Measurements from ENCODE around the gene GRHL1.

The GRHL1 gene

DNA sequence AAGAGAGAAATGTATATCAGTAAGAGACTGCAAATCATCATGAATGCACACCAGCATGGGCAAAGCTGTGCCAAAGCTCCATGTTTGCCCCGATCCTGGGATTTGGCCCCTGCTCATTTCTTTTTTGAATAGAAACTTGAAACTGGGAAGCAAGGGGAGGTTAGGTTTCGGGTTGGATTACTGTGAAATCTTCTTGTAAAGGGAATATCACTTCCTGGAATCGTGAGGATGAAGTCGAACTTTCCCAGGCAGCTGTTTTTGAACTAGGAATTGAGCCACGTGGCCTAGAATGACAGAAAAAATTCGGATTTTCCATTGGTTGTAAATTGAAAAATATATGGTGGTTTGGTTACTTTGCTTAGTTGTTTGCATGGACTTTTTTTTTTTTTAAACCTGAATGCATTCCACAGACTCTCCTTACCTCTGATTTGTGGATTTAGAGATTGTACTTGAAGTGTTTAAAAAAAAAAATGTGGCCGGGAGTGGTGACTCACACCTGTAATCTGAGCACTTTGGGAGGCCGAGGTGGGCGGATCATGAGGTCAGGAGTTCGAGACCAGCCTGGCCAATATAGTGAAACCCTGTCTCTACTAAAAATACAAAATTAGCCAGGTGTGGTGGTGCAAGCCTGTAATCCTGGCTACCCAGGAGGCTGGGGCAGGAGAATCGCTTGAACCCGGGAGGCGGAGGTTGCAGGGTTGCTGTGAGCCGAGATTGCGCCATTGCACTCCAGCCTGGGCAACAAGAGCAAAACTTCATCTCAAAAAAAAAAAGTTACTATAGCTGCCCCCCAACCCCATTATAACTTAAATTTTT, 32.1 kb downstream of the GRHL1 start:
- no peak overlapping the region for H3K4me3 ChIP-seq (ENCODE audit: low read length)
- DNase-seq (ENCODE audit: low read depth): no peak
- TF ChIP-seq, protein P1, sequence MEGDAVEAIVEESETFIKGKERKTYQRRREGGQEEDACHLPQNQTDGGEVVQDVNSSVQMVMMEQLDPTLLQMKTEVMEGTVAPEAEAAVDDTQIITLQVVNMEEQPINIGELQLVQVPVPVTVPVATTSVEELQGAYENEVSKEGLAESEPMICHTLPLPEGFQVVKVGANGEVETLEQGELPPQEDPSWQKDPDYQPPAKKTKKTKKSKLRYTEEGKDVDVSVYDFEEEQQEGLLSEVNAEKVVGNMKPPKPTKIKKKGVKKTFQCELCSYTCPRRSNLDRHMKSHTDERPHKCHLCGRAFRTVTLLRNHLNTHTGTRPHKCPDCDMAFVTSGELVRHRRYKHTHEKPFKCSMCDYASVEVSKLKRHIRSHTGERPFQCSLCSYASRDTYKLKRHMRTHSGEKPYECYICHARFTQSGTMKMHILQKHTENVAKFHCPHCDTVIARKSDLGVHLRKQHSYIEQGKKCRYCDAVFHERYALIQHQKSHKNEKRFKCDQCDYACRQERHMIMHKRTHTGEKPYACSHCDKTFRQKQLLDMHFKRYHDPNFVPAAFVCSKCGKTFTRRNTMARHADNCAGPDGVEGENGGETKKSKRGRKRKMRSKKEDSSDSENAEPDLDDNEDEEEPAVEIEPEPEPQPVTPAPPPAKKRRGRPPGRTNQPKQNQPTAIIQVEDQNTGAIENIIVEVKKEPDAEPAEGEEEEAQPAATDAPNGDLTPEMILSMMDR (conservative IDR thresholded peaks at IDR 0.05; ENCODE audit: low read depth, low read length): no peak

DNA sequence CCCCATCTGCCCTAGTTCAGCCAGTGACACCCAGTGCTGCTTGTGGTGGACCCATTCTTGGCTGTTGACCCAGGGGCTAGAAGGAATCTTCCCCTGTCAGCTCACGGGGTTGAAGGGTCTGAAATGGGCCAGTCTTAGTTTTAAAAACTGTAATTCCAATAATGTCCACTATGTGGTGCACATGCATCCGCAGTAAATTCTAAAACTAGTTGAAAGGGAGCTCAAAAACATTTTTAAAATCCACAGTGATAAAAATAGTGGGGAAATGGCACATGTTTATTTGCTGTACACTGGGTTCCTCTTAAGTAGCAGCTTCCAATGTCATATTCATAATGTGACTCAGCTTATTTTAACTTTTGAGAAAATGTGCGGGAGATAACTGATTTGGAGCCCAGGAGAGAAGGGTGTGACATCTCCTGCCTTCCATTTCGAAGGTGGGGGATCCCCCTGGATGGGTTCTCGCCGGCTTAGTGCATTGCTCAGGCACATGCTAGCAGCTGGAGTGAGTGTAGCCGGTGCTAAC, 32.8 kb downstream of the GRHL1 start:
- H3K4me3 ChIP-seq (ENCODE audit: low read length): no peak overlapping the region
- TF ChIP-seq, protein P1 (conservative IDR thresholded peaks at IDR 0.05; ENCODE audit: low read depth, low read length): peak; percentile 65
- DNase-seq (ENCODE audit: low read depth): no peak

DNA sequence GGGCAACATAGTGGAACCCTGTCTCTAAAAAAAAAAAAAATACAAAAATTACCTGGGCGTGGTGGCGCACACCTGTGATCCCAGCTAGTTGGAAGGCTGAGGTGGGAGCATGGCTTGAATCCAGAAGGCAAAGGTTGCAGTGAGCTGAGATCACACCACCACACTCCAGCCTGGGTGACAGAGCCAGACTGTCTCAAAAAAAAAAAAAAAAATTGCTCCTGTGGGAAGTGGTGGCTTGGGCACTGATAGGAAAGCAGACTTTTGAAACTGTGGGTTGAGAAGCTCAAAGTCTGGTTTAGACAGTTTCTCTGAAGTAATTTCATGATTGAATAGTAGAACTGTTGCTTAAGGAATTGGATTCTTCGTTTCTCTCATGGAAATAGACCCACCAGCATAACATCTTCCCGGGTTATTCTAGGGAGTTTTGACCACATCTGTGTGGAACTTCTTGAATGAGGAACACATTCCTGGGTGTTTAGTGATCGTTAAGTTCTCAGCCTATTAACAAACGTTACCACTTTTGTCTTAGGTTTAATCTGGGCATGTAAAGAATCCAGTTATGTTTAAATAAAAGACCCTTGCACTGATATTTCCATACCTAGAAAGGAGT, 33.5 kb downstream of the GRHL1 start:
- DNase-seq (ENCODE audit: low read depth): no peak
- TF ChIP-seq, protein P1 (conservative IDR thresholded peaks at IDR 0.05; ENCODE audit: low read depth, low read length): no peak
- no peak overlapping the region for H3K4me3 ChIP-seq (ENCODE audit: low read length)

DNA sequence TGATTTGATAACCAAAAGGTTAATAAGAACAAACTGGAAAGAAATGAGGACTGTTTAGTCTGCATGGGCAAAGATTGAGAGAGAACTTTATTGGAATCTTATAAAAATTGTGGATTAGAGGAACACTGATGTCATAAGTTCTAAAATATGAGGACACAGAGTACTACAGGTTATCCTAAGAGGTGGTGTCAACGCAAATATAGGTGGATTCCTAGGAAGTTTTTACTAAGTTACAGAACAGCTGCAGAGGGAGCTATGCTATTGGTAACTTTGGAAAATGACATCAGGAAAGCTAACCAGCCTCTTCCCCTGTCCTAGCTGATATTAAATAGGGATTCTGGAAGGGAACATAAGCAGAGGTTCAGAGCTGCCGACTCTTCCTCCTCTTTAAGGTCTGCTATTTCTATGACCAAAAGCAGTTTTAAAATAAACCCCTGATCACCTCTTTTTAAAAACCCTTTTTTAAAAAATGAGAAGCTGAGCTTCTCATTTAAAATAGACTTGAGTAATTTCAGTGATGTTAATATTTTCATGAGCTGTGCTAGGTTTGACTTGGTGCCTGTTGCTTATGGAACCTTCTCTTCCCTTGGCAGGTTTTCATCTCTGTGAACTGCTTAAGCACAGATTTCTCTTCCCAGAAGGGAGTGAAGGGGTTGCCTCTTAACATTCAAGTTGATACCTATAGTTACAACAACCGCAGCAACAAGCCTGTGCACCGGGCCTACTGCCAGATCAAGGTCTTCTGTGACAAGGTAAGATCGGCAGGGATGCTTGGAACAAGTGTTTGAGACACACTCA, 34.2 kb downstream of the GRHL1 start:
- TF ChIP-seq, protein P1 (conservative IDR thresholded peaks at IDR 0.05; ENCODE audit: low read depth, low read length): no peak
- no peak overlapping the region for H3K4me3 ChIP-seq (ENCODE audit: low read length)
- no peak for DNase-seq (ENCODE audit: low read depth)

DNA sequence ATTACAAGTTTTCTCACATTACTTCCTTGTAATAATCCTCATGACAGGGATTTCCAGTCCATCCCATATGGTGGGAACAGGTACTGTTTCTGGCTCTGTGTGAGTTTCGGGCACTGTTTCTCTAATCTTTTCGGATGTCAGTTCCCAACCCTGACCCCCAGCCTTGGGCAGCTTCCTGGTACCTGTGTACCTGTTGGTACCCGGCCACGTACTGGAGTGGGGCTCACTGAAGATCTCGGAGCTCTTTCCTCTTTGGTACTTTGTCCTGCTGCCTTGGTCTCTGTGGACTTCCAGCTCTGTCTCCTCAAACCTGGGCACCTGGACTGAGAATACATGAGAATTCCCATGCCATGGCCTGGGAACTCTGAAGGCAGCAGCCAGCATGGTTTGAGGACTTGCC, 36.8 kb downstream of the GRHL1 start:
- DNase-seq (ENCODE audit: low read depth): no peak
- no peak overlapping the region for H3K4me3 ChIP-seq (ENCODE audit: low read length)
- TF ChIP-seq, protein P1 (conservative IDR thresholded peaks at IDR 0.05; ENCODE audit: low read depth, low read length): no peak

DNA sequence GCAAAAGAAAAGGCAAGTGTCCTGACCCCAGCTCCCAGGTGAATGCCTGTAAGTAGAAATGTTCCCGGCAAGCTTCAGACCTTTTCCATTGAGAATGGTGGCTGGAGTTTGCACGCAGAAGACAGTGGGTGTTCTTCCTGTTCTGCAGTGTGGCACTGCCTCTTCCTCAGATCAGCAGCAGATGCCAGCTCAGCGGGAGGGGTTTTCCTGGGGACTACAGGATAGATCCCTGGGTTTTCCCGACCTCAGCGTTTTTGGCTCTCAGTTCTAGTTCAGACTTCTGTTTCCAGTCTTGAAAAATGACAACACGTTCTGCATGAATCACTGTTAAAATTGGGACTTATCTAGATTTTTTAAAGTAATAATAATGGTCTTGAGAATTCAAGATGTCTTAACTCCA, 39.2 kb downstream of the GRHL1 start:
- no peak overlapping the region for H3K4me3 ChIP-seq (ENCODE audit: low read length)
- TF ChIP-seq, protein P1 (conservative IDR thresholded peaks at IDR 0.05; ENCODE audit: low read depth, low read length): no peak
- no peak for DNase-seq (ENCODE audit: low read depth)
